Stimulated activated naive CD8-positive, alpha-beta T cell treated with anti-CD3 and anti-CD28 coated beads, Interleukin-15, Interleukin-2, amounts not matched to agents 100 U/mL and 50 U/mL, for 24 hours (primary cell): Measurements from ENCODE around the gene RPL10A.
"Not testable (repeated sequence)": the region's sequence is repeated elsewhere in the genome, so short reads cannot be mapped to it uniquely, and the experiment has no call there.

Source experiments
- ATAC-seq: fragments of 150-1000 bp; cut with Tn5 transposase; one replicate; pipeline ENCODE4 v1.10.0; 2021
- DNase-seq: peaks from one replicate; pipeline ENCODE4 v3.0.0; 2021

The RPL10A gene

GRCh38 chr6:35512006-35512405 is 43.8 kb downstream of the RPL10A start:
- no peak for DNase-seq

GRCh38 chr6:35512740-35513139 is 44.5 kb downstream of the RPL10A start, which contains the start of gene TULP1:
TULP1 (minus strand) TSS chr6:35512896; CDS start chr6:35512858, 38 bp downstream.
- DNase-seq (no peak), ATAC-seq (no peak)

More at GRCh38 chr6:35512006-35512405, 43.8 kb downstream of the RPL10A start:
- no peak for ATAC-seq

- no peak for DNase-seq
Measured at GRCh38 chr6:35514587-35514986, 46.4 kb downstream of the RPL10A start.

GRCh38 chr6:35515939-35516338 is 47.7 kb downstream of the RPL10A start:
- DNase-seq, ATAC-seq: not testable (repeated sequence)

More at GRCh38 chr6:35514587-35514986, 46.4 kb downstream of the RPL10A start:
- no peak for ATAC-seq

GRCh38 chr6:35516712-35517111 is 48.5 kb downstream of the RPL10A start:
- no peak for DNase-seq
- ATAC-seq, result no peak

GRCh38 chr6:35517978-35518377 is 49.8 kb downstream of the RPL10A start:
- not testable (repeated sequence) for ATAC-seq, DNase-seq

- DNase-seq, result no peak
- no peak for ATAC-seq
Measured at GRCh38 chr6:35518566-35519312, 50.5 kb downstream of the RPL10A start.

GRCh38 chr6:35519313-35520015 is 51.3 kb downstream of the RPL10A start:
- ATAC-seq (no peak), DNase-seq (no peak)
